Prostate gland (tissue), 2 donors: ENCODE data around the gene SH3PXD2B. TPM values are rescaled to one million over a fixed set of nuclear protein-coding genes. Genes with fewer than 3 reads are reported as not detected.

Experiments used
- DNase-seq: peaks from one replicate; pipeline ENCODE4 v3.0.0-alpha.2; 2019; ENCODE audit warnings: low spot score
- H3K27ac ChIP-seq, 2 donors: fragments of 200-600 bp; sonication (generic); 2 replicates each; pipeline ENCODE4 v1.5.1; 2017 to 2019
- H3K27me3 ChIP-seq: fragments of 200-600 bp; sonication (generic); replicated peaks from 2 replicates; pipeline ENCODE4 v1.5.1; 2019; ENCODE audit not compliant: insufficient read depth
- H3K36me3 ChIP-seq, 2 donors: fragments of 200-600 bp; sonication (generic); 1 replicate in 1 of 2; 2 replicates in 1 of 2; pipeline versions ENCODE4 v1.5.1 to v1.8.1; 2017 to 2019
- H3K4me1 ChIP-seq: fragments of 200-600 bp; sonication (generic); replicated peaks from 2 replicates; pipeline ENCODE4 v1.5.1; 2019
- H3K4me3 ChIP-seq, 2 donors: fragments of 200-600 bp; sonication (generic); 2 replicates each; pipeline ENCODE4 v1.5.1; 2017 to 2019
- H3K9me3 ChIP-seq: fragments of 200-600 bp; sonication (generic); 2 replicates; pipeline ENCODE4 v1.5.1; 2017
- POLR2A ChIP-seq: fragments of 450-650 bp; IDR thresholded peaks from one replicate; pipeline ENCODE4 v1.6.1; 2016; ENCODE audit warnings: antibody characterized with exemption, mild to moderate bottlenecking
- POLR2AphosphoS5 ChIP-seq: sonication (generic); formaldehyde crosslinking; IDR thresholded peaks from one replicate; pipeline ENCODE4 v1.6.1; 2017; ENCODE audit warnings: antibody characterized with exemption
- WGBS: methylation state at CpG from one replicate; pipeline ENCODE4 v1.1.5; 2018; 5-methylcytosine and 5-hydroxymethylcytosine counted together
- intact Hi-C: fragments of 100-400 bp; cut with DNase I; formaldehyde crosslinking; loops from one replicate; pipeline ENCODE4 v1.14.2; 2022
- total RNA-seq, 2 donors: library from RNA; depleted of rRNA; stranded (reverse); fragments of >200 nt; gene quantifications; one replicate each; pipeline ENCODE4 v1.1.0, GENCODE V29; 2016
- TF ChIP-seq, protein P1 (sequence below), 4 experiments: fragments of 200-600 bp in 2 of 4; fragments of 450-650 bp in 2 of 4; sonication (generic) in 2 of 4; IDR thresholded peaks; 1 replicate in 3 of 4; 2 replicates in 1 of 4; pipeline ENCODE4 v1.5.1; 2016 to 2019; ENCODE audit warnings: antibody characterized with exemption in 4 of 4, mild to moderate bottlenecking in 2 of 4, moderate library complexity in 2 of 4

SH3PXD2B gene
- total RNA-seq, 2 donors from 2014 or later: 15.8 to 38.0 TPM

GRCh38 chr5:172315587-172316493 lies 138.5 kb downstream of the SH3PXD2B start:
- Histone ChIP-seq H3K36me3 (no peaks in the 10 kb centered on the region), H3K27me3 (no peaks in the 10 kb centered on the region), H3K9me3 (no peaks in the 10 kb centered on the region), H3K27ac (no peak overlapping the region), H3K4me1 (no peaks in the 10 kb centered on the region), H3K4me3 (no peak overlapping the region)
- intact Hi-C loops: no loop called here
- DNase-seq: no peak
- no peak for TF ChIP-seq POLR2AphosphoS5
- TF ChIP-seq POLR2A: no peak
- TF ChIP-seq, protein P1, sequence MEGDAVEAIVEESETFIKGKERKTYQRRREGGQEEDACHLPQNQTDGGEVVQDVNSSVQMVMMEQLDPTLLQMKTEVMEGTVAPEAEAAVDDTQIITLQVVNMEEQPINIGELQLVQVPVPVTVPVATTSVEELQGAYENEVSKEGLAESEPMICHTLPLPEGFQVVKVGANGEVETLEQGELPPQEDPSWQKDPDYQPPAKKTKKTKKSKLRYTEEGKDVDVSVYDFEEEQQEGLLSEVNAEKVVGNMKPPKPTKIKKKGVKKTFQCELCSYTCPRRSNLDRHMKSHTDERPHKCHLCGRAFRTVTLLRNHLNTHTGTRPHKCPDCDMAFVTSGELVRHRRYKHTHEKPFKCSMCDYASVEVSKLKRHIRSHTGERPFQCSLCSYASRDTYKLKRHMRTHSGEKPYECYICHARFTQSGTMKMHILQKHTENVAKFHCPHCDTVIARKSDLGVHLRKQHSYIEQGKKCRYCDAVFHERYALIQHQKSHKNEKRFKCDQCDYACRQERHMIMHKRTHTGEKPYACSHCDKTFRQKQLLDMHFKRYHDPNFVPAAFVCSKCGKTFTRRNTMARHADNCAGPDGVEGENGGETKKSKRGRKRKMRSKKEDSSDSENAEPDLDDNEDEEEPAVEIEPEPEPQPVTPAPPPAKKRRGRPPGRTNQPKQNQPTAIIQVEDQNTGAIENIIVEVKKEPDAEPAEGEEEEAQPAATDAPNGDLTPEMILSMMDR (IDR thresholded peaks at IDR 0.05): no peak
- WGBS: 96% methylated on average over 11 of the region's 11 CpGs

DNA sequence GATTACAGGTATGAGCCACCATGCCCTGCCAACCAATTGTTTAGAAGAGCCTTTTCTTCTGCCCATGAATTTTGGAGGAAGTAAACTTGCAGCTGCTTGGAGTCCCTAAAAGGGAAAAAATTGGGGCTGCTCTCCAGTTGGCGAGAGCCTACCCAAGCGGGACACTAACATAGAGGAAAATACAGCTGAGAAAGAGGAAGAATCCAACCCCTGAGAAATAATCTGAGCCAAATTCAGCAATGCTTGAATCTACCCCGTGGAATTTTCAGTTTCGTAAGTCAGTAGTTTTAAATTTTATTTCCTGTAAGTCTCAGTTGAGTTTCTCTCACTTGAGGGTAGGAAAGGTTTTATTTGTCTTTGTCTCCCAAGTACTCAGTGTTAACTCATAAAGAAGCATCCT lies 140.4 kb downstream of the SH3PXD2B start:
- WGBS: 92% methylated on average over 4 of the region's 4 CpGs
- no peaks in the 10 kb centered on the region for H3K27me3 ChIP-seq
- TF ChIP-seq POLR2AphosphoS5 (no peak), POLR2A (no peak)
- TF ChIP-seq, protein P1 (IDR thresholded peaks at IDR 0.05): no peak
- no peaks in the 10 kb centered on the region for H3K4me1 ChIP-seq
- H3K36me3 ChIP-seq: no peaks in the 10 kb centered on the region
- H3K4me3 ChIP-seq: no peak overlapping the region
- H3K9me3 ChIP-seq: no peaks in the 10 kb centered on the region
- H3K27ac ChIP-seq: no peak overlapping the region
- no peak for DNase-seq
- intact Hi-C loops: no loop called here

GRCh38 chr5:172312286-172312685 lies 142.0 kb downstream of the SH3PXD2B start:
- no peak for TF ChIP-seq POLR2AphosphoS5
- TF ChIP-seq POLR2A: no peak
- TF ChIP-seq, protein P1 (IDR thresholded peaks at IDR 0.05): no peak
- DNase-seq: no peak
- intact Hi-C loops: no loop called here

DNA sequence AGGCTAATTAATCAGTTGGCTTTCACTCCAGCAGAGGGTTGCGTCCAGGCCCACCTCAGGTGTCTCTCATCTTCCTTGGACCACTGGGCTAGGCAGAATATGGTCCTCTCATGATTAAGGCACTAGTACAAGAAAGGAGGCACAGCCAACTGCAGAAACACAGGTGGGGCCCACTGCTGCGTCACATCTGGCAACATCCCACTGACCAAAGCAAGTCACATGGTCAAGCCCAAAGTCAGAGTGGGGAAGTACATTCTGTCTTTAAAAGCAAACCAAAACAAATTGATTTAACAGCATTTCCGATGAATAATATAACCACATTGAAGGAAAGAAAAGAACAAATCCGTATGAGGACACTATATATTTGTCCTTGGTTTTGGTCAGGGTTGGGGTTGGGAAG lies 142.7 kb downstream of the SH3PXD2B start:
- no peak overlapping the region for H3K27ac ChIP-seq
- H3K9me3 ChIP-seq: no peaks in the 10 kb centered on the region
- 80% methylated on average over 4 of the region's 4 CpGs for WGBS
- TF ChIP-seq POLR2A (no peak), POLR2AphosphoS5 (no peak)
- TF ChIP-seq, protein P1 (IDR thresholded peaks at IDR 0.05): no peak
- no peak overlapping the region for H3K4me3 ChIP-seq
- DNase-seq: no peak
- H3K4me1 ChIP-seq: no peaks in the 10 kb centered on the region
- intact Hi-C loops: no loop called here
- no peaks in the 10 kb centered on the region for H3K36me3 ChIP-seq
- no peaks in the 10 kb centered on the region for H3K27me3 ChIP-seq

More at GRCh38 chr5:172312286-172312685, 142.0 kb downstream of the SH3PXD2B start:
- no peaks in the 10 kb centered on the region for H3K36me3 ChIP-seq
- WGBS: 37% methylated on average over 1 of the region's 1 CpG
- no peak overlapping the region for H3K27ac ChIP-seq
- H3K27me3 ChIP-seq: no peaks in the 10 kb centered on the region
- no peaks in the 10 kb centered on the region for H3K9me3 ChIP-seq
- no peaks in the 10 kb centered on the region for H3K4me1 ChIP-seq
- no peak overlapping the region for H3K4me3 ChIP-seq

DNA sequence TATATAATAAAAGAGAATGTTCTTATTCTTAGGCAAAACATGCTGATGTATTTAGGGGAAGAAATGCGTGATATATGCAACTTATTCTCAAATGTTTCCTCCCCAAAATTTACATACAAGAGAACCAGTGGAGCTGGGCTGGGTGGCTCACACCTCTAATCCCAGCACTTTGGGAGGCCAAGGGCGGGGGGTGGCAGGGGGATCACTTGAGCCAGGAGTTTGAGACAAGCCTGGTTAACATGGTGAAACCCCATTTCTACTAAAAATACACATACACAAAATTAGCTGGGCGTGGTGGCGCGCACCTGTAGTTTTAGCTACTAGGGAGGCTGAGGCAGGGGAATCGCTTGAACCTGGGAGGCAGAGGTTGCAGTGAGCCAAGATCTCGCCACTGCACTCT lies 143.3 kb downstream of the SH3PXD2B start:
- no peaks in the 10 kb centered on the region for H3K36me3 ChIP-seq
- no peak overlapping the region for H3K4me3 ChIP-seq
- H3K27ac ChIP-seq: no peak overlapping the region
- no peaks in the 10 kb centered on the region for H3K27me3 ChIP-seq
- TF ChIP-seq POLR2AphosphoS5 (no peak), POLR2A (no peak)
- TF ChIP-seq, protein P1 (IDR thresholded peaks at IDR 0.05): no peak
- H3K9me3 ChIP-seq: no peaks in the 10 kb centered on the region
- DNase-seq: no peak
- H3K4me1 ChIP-seq: no peaks in the 10 kb centered on the region
- WGBS: 96% methylated on average over 7 of the region's 7 CpGs
- intact Hi-C loops: no loop called here
